ENCODE results near the gene DMD.
"Not testable (repeated sequence)": the region's sequence is repeated elsewhere in the genome, so short reads cannot be mapped to it uniquely, and the experiment has no call there.

DMD gene

DNA sequence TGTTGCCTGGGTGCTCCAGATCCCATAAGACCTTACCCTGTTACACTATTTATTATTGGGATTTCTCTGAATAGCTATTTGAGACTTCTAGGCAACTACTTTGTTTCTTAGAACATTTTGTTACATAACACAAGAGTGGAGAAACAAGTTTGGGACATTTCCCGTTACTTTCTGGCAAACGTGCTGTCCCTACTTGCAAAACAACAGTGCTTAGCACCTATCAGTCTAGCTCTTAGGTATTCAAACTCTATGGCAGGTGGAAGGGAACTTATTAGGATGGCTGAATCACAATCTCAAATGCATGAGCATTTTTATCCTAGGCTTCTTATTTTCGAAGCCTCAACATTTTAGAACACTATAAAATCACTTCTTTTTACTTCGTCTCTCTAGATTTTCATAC, 613.6 kb downstream of the DMD start:
- DNase-seq: no peak

DNA sequence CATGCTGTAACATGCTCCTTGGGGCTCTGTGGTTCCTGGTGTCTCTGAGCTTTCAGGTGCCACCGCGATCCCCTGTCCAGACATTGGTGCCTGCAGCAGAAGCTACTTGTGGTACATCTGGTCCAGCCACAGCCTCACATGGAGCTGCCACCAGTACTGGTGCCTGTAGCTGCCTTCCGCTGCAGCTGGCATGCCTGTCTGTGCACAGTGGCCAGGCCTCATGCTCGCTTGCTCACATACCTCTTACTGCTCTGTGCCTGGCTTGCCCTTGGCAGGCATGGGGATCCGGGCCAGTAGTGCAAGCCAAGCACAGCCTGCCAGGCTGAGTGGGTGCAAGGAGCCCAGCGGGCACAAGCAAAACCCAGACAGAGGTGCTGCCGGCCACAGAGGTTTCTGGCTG, 618.6 kb downstream of the DMD start:
- no peak for DNase-seq

DNA sequence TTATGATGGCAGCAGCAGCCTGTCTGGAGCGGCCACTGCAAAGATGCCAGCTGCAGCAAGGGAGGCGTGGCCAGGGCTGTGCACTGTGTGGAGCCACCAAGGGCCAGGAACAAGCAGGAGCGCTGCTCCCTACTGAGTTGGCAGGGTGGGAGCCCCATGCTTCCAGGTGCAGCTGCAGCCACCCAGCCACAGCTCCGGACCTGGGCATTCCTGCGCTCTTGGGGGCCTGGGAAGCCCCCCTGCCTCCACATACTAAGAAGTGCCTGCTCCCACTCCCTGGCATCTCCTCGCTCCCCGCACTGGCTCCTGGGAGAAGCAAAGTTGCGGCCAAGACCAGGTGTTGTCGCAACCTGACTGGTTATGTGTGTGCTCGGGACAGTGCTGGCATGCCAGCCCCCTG, 619.8 kb downstream of the DMD start:
- DNase-seq: no peak

DNA sequence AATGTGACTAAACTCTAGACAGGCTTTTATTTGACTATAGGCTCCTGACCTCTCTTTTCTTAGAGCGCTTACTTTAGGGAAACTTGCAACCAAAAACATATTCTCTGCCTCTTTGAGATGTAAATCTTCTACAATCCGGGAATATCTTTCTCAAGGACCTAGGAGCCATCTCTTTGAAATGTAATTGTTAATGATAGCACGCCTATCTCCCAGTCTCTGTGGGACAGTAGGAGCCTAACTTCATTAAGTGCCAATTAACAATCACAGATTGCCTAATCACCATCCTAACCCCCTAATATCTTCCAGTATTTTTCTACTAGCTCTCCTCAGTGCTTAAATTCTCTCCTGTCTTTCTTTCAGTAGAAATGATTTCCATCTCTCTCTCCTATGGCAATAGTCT, 628.6 kb downstream of the DMD start:
- no peak for DNase-seq

DNA sequence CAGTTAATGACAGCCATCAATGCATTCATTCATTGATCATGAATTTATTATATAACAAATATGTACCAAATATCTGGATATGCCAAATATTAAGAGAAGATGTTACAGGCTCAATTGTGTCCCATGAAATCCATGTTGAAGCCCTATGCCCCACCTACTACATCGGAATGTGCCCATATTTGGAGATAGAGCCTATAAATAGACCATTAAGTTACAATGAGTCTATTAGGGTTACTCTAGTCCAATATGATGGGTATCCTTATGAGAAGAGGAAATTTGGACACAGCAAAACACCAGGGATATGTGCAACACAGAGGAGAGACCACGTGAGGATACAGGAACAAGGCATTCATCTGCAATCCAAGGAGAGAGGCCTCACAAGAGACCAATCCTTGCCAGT, 634.5 kb downstream of the DMD start:
- no peak for DNase-seq

DNA sequence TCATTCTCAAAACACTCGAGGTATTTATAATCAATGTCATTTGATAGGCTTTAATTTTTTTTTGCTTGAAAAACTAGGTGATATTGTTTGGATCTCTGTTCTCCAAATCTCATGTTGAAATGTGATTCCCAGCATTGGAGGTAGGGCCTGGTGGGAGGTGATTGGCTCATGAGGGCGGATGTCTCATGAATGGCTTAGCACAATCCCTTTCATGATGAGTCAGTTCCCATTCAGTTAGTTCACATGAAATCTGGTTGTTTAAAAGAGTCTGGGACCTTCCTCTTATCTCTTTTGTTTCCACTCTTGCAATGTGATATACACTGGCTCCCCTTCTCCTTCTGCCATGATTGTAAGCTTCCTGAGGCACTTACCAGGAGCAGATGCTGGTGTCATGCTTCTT, 638.7 kb downstream of the DMD start:
- peak; percentile 0 for DNase-seq

DNA sequence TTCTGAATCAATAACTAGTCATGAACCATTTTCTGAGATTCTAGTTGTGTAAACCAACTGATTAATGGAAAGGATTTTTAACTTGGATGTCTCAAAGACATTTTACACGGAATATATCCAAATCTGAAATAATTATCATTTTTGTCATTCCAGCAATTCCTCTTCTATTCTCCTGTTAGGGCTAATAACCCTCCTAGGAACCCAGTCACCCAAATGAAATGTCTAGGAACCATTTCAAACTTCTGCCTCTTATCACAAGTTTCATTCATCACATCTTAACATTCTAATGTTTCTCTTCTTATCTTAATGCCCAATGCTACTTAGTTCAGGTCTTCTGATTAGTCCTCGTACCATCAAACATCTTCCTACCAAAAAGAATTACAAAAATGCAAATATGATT, 639.8 kb downstream of the DMD start:
- DNase-seq: peak; percentile 19

DNA sequence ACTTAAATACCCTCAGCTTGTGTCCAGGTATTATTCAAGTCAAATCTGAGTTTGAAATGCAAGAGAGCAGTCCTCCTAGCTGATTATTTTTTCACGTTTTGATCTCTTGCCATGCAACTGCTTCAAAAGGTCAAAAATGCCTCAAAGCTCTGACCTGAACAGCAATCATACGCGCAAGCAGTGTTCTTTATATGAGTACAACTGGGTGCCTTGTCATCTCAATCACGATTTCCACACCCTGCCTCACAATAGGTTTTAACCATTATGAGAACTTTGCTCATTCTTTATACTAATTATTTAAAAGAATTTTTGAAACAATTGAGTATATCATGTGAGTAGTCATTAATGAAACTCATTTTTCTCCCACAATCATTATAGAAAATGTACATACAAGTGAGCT, 649.1 kb downstream of the DMD start:
- DNase-seq: no peak

DNA sequence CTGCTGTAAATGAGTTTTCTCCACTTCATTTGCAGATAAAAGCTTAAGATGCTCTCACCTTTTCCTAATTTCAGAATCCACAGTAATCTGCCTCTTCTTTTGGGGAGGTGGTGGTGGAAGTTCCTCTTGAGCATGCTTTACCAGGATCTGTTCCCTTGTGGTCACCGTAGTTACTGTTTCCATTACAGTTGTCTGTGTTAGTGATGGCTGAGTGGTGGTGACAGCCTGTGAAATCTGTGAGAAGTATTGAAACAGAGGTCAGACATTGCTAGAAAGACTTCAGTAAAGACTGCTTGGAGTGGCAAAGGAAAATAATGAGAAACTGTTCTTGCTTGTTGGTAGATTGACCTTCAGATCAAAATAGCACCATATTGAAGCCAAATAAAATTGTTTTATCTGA, 666.2 kb downstream of the DMD start:
- DNase-seq: no peak

DNA sequence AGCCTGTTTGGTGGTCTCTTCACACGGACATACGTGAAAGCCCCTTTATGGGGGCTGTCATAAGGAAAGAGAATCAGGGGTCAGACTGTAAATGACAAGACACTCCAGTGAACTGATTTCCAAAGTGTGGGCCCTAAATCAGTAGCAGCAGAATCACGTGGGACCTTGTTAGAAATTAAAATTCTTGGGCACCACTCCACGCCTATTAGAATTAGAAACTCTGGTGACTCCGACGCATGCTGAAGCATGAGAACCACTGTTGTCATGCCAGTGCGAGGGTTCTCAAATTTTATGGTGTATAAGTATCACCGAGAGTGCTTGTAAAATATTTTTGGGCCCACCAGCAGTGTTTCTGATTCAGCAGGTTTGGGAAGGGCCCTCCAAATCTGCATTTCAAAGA, 672.8 kb downstream of the DMD start:
- DNase-seq: no peak

DNA sequence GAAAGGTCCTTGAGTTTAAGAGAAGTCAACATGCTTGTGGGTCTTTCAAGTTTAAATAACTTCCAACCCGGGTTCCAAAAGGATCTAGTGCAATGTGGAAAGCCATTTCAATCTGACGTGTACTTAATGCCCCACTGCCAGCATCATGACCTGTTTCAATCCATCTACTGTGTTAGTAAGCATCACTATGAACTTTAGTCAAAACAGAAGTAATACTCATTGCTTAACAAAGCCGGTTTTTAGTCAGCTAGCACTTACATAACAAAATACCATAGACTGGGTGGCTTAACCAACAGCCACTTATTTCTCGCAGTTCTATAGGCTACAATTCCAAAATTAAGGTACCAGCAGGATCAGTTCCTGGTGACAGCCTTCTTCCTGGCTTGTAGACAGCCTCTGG, 677.5 kb downstream of the DMD start:
- no peak for DNase-seq

DNA sequence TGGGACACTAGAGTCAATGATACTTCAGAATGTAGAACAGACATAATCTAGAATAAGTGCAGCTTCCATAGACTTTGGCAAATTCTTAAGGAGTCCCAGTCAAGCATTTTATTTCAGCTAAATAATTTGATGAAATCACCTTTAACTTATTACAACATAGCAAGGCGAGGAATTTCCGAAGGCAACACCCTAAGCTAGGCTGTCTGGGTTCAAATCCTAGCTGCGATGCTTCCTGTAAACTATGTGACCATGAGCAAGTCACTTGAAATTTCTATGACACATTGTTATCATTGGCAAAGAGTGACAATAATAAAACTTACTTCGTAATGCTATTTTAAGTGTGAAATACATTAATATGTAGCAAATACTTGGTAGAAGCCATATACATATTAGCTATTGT, 679.1 kb downstream of the DMD start:
- DNase-seq: no peak

DNA sequence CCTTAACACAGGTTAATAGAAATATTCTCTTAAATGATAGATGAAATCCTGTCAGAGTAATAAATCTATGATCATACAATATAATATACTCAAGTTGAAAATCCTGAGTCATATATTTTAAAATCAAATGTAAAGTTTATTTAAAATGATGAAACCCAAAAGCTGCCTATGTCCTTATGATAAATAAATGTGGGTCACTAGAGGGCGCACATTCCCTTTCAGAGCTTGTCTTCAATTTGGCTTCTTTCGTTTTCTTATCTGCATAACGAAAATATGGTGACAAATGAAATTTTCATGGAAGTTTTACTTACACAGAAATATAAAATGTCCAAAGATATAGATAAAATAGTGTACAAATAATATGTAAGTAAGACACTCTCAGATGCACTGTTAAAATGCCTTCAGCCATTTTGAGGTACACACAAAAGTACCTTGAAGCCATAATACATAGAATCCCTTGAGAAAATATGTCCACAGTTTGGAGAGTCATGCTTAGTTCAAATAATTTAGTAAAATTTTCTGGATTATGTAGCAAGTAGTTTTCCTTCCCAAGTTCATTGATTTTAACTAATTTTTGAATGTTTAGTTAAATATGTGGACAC, 680.4 kb downstream of the DMD start:
- peak; percentile 35 for DNase-seq

DNA sequence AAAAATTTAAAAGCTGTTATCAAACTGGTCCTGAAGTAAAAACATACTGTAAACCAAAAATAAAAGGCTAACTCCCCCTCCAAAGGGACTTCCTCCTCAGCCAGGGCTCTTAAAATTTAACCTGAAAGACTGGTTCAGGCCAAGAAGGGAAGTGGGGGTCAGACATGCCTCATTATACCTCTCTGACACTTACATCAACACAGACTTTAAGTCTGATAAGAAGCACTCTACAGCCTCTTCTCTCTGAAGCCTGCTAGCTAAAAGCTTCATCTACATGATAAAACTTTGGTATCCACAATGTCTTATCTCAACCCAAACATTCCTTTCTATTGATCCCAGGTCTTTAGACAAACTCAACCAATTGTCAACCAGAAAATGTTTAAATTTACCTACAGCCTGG, 682.9 kb downstream of the DMD start:
- not testable (repeated sequence) for DNase-seq

DNA sequence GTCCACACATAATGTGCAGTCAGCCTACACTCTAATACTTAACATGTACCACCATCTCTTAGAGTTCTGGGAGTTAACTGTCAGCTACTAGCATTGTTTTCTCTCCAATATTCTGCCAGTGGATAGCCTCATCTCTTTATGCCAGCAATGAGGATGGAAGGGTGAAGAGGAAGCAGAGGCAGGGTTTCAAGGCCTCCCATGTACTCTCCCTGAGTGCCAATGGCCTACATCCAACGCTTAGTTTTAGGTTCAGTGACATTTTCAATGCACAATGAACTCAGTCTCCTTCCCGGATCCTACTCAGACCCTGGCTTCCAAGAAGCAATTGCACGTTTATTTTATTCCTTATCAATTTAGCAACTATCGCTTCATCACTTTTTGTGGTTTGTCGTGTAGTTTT, 686.1 kb downstream of the DMD start:
- DNase-seq: no peak

DNA sequence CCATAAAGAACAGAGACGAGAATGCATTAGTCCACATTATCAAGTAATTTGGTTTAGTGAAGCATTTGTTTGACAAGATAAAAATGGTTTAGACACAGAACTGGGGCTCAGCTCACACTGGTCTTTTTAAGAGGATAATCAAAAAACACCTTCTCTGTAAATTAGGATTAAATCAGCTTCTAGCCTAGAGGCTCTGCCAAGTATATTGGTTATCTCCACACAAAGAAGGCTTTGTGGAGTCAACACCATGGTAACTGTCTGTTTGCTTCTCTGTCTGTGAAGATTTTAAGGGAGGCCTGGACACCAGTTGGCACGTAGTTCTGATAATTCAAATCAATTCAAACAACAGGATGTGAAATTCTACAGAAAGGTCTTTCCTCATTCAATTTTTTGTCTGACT, 687.0 kb downstream of the DMD start:
- no peak for DNase-seq

DNA sequence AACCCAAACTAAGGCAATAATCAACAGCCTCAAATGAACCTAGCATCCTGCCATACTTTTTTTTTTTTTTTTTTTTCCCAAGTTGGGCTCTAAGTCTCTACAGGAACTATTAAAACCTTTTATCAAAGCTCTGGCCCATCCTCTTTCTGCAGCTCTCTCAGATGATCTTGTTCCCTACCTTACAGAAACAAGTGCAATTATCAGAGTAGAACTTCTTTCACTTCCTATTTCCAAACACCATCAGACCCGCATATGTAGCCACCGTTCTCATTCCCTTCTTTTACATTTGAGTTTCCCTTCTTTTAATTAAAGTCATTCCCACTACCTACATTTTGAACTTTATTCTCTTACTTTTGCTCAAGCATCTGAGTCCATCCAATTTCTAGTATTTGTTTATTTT, 690.6 kb downstream of the DMD start:
- no peak for DNase-seq

DNA sequence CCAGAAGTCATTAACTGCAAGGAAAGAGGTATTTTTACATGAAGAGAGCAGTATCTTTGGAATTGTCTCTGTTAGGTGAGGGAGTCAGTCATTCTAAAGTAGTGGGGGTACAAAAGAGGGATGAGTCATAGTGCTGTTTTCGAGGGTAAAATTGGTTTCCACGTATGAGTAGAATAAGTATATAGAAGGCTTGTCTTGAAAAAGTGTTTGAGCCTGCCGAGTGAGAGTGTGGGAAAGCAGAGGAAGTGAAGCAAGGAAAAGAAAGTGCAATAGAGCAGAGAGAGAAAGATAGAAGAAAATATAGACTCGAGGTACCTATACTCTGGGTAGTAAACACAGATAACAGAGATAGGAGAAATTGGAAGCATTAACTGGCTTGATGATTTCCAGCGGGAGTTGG, 696.4 kb downstream of the DMD start:
- DNase-seq: no peak

DNA sequence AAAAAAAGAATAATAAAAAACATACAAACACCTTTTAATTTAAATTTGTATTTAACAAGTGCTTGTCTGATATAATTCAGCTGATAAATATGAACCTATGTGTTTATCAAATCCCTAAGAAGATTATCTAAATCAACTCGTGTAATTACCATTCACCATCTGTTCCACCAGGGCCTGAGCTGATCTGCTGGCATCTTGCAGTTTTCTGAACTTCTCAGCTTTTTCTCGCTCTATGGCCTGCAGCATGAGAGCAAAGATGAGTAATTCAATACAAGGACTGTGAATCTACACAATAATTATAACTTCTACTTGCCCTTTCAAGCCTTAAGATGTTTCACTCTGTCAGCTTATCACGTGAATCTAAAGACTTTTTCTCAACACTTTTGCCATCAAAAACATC, 709.7 kb downstream of the DMD start:
- no peak for DNase-seq

DNA sequence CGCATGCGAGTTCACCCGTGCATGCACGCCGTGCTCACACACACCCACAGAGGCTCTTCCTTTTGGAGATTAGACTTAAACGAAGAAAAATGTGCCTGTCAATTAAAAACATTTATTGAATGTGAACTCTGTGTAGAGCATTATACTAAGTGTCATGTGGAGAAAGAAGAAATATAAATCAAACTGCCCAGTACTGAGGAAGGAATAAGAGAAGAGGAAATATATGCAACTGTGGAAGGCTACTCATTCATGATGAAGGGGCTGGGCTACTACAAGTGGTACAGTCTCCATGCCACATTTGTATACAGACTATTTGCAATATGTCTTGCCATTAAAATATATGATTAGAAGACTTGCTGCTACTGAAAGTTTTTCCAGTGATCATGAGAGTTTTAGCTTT, 714.7 kb downstream of the DMD start:
- DNase-seq: no peak

DNA sequence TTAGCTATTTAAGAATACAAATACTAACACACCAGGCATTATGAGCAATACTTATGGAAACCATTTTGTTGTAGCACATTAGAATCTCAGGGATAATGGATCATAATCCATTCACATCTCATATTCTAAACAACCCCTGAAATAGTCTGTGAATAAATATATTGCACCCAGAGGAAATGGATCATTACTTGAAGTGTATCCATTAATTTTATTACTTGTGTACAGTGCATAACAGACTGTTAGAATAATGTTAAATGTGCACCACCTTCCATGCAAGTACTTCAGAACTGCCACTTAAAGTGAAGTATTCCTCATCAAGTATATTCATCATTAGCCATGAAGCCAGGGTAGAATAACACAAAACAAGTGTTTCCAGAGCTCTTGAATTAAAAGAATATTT, 715.5 kb downstream of the DMD start:
- no peak for DNase-seq

DNA sequence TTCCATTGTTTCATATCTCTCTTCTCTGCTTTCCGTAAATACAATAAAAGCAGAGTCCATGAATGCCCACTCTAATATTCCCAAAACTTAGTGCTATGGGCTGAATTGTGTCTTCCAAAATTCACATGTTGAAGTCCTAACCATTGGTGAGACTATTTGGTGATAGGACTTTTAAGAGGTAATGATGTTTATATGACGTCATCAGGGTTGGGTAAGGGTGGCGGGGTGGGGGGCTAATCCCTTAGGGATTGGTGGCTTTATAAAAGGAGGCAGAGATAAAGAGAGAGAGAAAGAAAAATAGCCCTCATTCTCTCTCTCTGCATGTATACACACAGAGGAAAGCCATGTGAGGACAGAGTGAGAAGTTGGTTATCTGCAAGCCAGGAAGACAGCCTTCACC, 722.2 kb downstream of the DMD start:
- no peak for DNase-seq

DNA sequence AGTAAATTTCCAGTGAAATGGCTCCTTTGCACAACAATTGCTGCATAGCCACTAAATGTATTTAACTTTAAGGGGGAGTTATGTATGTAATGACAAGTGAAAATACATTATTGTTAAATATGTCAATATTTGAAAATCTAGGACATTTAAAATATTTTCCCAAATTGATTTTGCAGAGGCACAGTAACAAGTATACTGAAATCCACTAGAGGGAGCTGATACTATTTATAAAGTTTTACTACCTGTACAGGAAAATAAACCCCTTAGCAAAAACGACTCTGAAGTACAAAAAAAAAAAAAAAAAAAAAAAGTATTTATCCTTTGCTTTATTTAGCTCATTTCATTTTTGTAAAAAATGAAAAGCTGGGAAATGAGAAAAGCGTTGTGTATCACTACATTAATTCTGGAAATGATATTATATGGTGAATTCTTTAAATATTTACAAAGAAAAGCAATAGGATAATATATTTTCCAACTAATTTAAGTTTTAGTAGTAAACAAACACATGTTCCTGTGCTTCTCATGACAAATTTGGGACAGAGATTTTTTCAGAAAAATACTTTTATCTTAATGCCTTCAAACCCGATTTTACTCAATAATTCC, 727.7 kb downstream of the DMD start:
- no peak for DNase-seq

DNA sequence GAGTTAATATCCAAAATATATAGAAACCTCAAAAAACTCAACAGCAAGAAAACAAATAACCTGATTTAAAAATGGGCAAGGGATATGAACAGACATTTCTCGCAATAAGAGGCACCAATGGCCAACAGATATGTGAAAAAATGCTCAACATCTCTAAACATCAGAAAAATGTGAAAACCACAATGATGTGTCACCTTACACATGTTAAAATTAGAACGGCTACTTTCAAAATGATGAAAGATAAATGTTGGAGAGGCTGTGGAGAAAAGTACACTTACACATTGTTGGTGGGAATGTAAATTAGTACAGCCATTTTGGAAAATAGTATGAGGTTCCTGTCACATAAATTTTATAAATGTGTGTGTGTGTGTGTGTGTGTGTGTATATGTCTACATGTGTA, 731.3 kb downstream of the DMD start:
- peak; percentile 0 for DNase-seq

DNA sequence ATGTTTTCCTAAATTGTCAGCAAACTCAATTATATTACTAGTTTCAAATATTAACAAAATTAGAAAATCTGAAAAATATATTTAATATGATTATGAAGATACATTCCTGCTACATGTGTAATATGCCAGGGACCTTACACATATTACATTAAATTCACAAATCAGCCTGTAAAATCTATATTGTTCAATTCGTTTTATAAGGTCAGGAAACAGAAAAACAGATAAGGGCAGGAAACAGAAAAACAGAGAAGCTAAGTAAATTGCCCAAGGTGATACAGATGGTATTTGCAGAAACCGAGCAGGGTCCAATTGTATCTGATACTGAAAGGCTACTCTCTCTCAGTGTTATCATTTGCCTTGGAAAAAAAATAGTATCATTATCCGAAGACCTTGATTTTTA, 739.0 kb downstream of the DMD start:
- no peak for DNase-seq

DNA sequence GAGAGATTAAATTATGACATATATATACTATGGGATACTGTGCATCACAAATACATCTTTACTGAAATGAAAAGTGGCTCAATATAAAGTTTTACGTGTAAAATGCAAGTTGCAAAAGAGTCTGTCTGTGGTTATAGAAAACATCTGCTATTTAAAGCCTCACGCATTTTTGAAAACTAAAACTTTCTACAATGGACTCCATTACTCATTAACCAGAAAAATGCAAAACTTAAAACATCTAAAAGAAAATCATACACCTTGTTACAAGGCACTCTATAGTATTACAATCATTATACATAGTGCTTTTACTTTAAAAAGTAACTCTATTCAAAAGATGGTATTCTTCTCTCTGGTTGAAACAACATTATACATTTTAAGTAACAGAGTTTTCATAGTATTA, 755.6 kb downstream of the DMD start:
- DNase-seq: no peak
